Left forelimb (tissue), 1 donor: ENCODE results near the gene SLC35F5.
"Not testable (repeated sequence)": the region's sequence is repeated elsewhere in the genome, so short reads cannot be mapped to it uniquely, and the experiment has no call there.

Experiments
- DNase-seq: peaks from one replicate; pipeline ENCODE4 v3.0.0-alpha.2; 2018; ENCODE audit warnings: low spot score

The SLC35F5 gene

DNA sequence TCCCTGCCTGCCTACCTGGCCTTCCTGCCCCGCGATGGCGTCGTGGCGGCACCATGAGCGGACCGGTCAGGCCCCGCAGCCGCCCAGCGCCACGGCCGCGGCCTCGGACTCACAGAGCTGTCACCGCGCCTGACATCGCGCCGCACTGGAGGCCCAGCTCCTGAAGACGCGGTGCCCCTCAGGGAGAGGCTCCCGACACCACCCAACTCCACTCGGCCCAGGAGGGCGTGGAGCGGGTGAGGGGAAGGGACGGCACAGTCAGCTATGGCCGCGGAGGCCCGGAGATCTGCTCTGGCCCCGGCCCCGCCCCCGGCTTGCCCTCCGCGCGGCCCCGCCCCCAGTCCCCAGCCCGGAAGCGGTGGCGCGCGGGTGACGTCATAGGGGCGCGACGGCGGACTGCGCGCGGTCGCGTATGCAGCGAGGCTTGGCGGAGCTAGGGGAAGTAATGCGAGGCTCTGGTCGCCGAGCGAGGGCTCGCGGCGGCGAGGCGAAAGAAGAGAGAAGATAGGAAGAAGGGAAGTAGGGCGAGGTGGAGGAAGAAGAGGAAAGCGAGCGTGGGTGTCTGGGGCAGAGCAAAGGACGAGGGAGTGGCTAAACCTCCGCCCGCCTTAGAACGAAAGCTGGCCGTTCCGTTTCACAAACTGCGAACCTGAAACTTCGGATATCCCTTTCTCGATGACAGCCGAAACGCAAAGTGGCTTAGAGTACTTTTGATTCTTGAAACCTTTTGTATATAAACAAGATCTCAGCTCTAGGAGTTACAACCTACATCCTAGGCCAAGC is at the start of gene SLC35F5:
SLC35F5 (minus strand) TSS at position 288 of the 783 bp plus-strand sequence; CDS start at position 55, 233 bp downstream.
- DNase-seq = peak; percentile 95

GRCh38 chr2:113799375-113799774 is 42.9 kb upstream of the SLC35F5 start:
- no peak for DNase-seq

GRCh38 chr2:113797237-113797636 is 40.8 kb upstream of the SLC35F5 start:
- no peak for DNase-seq

- DNase-seq = no peak
Observed at GRCh38 chr2:113796592-113797175, 40.2 kb upstream of the SLC35F5 start.

DNA sequence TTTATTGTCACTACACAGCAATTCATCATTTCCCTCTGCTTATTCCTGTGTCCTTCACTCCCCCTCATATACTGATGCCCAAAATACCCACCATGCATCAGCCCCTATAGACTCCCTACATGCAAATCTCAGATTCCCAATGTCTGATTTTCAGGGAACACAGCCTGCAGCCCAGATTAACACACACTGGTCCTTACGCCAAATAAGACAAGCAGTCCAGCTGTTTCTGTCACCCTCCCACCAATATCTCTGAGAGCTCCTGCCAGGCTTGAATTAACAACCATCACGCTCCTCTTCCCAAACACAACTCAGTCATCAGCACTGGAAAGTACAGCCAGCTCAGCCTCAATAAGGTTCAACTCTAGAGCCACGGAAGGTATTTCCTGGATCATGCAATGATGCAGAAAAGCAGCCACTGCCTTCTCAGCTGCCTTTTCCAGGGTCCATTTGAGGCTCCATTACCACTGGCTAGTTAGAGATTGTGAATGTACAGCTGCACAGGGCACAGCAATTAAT is 39.0 kb upstream of the SLC35F5 start:
- DNase-seq = no peak

DNA sequence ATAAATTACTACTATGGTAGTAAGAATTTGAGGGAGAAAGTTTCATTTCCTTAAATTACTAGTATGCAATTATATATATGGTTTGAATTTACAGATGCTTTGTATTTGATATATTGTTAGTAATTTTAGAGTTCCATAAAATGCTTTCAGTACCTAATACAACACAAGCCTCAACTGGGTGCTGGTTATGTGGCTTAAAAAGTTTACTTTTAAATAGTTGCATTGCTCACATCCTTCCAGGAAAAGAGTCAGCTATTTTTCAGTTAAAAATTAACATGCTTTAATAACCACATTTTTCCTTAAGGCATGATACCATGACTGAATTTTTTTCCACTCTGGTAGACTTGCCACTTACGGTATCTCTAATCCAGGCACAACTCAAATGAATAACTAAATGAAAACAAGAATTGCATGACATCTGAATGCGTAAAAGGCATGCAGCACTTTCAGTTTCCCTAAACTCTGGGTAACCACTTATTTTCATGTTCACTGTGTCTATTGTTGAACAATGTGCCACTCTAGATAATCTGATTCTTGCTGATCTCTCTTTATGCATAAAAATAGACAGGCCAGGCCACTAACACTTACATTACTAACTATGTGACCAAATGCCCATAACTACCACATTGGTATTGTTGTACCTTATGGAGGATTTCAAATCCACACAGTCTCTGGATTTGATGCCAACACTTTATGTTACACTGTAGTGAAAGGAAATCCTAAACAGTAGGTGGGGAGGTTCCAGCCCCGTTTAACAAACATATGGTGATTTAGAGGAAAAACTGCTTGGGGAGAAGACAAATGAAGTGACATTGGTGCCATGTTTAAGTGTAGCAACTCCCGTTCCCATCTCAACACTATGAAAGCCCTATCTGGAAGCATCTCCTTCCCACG is 35.5 kb upstream of the SLC35F5 start:
- DNase-seq = no peak

GRCh38 chr2:113784823-113785744 is 28.6 kb upstream of the SLC35F5 start:
- no peak for DNase-seq

- no peak for DNase-seq
Observed at GRCh38 chr2:113780472-113780871, 24.0 kb upstream of the SLC35F5 start.

DNA sequence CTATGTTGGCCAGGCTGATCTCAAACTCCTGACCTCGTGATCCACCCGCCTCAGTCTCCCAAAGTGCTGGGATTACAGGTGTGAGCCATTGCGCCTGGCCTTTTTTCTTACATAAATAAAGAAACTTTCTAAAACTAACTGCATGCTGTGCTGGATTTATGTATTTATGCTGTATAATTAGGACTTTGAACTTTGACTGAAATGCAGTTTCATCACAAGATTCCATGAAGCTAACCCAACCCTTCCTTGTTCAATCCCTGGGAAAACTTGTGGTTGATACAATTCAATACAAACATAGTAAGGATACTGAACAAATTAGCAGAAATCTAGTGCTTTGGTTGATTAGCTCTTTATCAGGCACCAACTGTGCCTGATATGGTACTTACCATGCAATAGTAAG is 20.9 kb upstream of the SLC35F5 start:
- DNase-seq = no peak

GRCh38 chr2:113776949-113777348 is 20.5 kb upstream of the SLC35F5 start:
- DNase-seq = no peak

- DNase-seq = not testable (repeated sequence)
Observed at GRCh38 chr2:113774616-113775015, 18.2 kb upstream of the SLC35F5 start.

DNA sequence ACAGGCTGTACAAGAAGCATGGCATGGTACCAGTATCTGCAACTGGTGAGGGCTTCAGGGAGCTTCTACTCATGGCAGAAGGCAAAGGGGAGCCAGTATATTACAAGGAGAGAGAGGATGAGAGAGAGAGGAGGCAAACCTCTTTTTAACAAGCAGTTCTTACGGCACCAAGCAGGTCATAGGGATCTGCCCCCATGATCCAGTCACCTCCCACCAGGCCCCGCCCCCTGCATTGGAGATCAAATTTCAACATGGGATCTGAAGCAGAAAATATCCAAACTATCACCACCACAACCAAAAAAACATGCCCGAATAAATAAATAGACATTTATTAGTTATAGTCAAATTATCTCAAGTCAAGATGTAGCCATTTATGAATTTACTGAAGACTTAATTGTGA is 14.5 kb upstream of the SLC35F5 start:
- DNase-seq = no peak

DNA sequence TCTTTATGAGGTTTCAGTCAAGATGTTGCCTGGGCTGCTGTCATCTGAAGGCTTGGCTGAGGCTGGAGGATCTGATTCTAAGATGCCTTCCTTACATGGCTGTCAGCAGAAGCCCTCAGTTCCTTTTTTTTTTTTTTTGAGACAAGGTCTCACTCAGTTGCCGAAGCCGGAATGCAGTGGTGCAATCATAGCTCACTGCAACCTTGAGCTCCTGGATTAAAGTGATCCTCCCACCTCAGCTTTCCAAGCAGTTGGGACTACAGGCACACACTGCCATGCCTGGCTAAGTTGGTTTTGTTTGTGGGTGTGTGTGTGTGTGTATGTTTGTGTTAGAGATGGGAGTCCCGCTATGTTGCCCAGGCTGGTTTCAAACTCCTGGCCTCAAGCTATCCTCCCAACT is 13.1 kb upstream of the SLC35F5 start:
- no peak for DNase-seq

DNA sequence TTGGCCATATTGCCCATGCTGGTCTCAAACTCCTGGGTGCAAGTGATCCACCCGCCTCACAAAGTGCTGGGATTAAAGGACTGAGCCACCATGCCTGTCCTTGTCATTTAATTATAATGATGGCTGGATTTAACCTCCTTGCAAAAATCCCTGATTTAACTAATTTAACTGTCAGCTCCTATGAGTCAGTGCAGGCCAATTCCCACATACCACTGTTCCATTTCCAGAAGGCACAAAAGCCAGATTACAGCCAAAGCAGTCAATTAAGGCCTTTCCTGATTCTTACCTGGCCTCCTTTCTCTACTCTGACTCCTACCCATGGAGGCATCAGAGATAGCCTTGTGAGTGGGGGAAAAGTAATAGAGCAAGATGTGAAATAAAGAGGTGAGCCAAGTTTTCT is 12.3 kb upstream of the SLC35F5 start:
- DNase-seq = no peak

GRCh38 chr2:113767811-113768460 is 11.5 kb upstream of the SLC35F5 start:
- no peak for DNase-seq

DNA sequence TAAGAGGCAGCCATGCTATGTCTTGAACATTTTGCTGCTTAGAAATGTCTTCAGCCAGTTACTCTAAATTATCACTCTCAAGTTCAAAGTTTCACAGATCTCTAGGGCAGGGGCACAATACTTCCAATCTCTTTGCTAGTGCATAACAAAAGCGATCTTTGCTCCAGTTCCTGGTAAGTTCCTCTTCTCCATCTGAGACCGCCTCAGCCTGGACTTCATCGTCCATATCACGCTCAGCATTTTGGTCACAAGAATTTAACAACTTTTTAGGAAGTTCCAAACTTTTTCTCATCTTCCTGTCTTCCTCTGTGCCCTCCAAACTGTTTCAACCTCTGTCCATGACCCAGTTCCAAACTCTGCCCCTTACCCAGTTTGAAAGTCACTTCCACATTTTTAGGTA is 8.8 kb upstream of the SLC35F5 start:
- no peak for DNase-seq

DNA sequence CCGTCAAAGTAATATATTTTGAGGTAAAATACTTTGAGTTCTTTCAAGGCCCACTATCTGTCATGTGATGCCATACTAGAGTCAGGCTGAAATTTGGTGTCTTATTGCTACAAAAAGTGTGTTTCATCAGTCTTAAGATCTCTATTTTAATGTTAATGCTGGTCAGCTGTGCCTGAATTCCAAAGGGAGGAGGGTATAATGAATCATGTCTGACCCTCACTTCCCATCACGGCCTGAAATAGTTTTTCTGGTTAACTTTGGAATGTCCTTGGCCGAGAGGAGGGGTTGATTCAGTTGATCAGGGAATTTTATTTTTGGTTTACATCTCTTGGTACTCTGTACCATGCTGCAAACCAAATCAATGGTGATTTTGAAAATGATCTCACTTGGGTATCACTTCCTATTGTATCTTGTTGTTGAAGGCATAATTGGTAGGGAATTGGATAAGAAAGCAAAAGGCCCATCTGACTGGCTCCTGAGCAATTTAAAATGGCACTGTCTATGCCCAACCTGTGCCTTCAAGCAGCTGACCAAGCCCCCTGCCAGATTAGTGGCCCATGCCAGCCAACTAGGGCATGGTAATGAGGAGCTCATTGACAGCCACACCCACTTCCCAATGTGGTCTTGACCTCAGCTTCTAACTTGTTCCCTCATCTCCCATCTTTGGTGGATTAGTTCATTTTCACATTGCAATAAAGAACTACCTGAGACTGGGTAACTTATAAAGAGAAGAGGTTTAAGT is 6.1 kb upstream of the SLC35F5 start:
- DNase-seq = no peak

DNA sequence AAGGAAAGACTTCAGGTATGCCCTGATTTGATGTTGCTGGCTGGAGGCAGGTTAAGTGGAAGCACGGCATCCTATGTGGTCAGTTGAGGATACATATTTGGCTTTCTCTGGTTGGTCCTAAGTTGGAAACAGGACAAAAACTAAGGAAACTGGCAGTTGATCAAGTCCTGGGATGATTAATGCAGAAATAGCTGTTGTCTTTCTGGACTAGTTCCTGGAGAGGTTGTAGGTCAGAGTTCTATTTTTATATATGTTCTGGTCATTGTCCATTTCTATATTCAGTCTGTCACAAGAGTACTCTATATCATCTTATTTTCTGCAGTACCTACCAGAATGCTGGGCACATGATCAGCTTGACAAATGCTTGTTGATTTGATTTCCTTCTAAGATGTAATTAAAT is 4.0 kb upstream of the SLC35F5 start:
- no peak for DNase-seq

GRCh38 chr2:113757138-113757657 is 756 bp upstream of the SLC35F5 start:
- DNase-seq = no peak

- no peak for DNase-seq
Observed at GRCh38 chr2:113755835-113756354, 547 bp downstream of the SLC35F5 start.
